PFSK-1 (cell line): ENCODE data around the gene FBXO27.

ENCODE experiments used
- FOXP2 ChIP-seq: optimal IDR thresholded peaks from 2 replicates; pipeline ENCODE3; 2011; ENCODE audit warnings: borderline replicate concordance, control low read depth, inconsistent platforms; ENCODE audit not compliant: insufficient read depth; ENCODE audit errors: extremely low read length, extremely low read depth
- POLR2AphosphoS5 ChIP-seq: IDR thresholded peaks from 2 replicates; pipeline ENCODE4 v1.6.1; 2012; ENCODE audit warnings: low read depth, mild to moderate bottlenecking, control low read depth, low read length, moderate library complexity
- SIN3A ChIP-seq: IDR thresholded peaks from 2 replicates; pipeline ENCODE4 v1.6.1; 2012; ENCODE audit warnings: mild to moderate bottlenecking, low read length, moderate library complexity, borderline replicate concordance; ENCODE audit not compliant: insufficient read depth
- TAF1 ChIP-seq: IDR thresholded peaks from 2 replicates; pipeline ENCODE4 v1.6.1; 2012; ENCODE audit warnings: low read length, control low read depth, borderline replicate concordance; ENCODE audit not compliant: insufficient read depth
- TF ChIP-seq, protein P1 (sequence below), 2 experiments: IDR thresholded peaks; 2 replicates each; pipeline versions ENCODE4 v1.6.1 to v1.8.0; 2011 to 2012; ENCODE audit warnings: low read depth in 2 of 2, low read length in 2 of 2, control low read depth in 1 of 2, inconsistent platforms in 1 of 2, mild to moderate bottlenecking in 1 of 2, moderate library complexity in 1 of 2; ENCODE audit not compliant: insufficient read depth in 1 of 2

Gene FBXO27

DNA sequence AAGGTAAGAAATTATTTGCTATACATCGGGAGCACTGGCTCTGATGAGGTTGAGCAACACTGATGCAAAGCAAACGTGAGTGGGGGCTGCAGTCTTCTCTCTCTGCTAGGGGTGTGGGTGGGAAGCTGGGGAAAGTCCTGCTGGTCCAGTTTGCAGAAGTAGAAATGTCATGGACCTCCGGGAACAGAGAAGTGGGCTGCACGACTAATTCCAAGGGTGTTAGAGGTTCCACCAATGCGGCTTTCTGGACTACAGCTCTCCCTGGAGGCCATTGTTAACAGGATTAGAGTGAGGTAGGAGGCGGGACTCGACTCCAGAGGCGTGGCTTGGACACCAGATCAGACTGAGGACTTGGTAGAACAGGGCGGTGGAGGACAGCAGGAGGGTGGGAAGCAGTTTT, 5.7 kb upstream of the FBXO27 start:
- TF ChIP-seq POLR2AphosphoS5 (no peak), FOXP2 (no peak), SIN3A (no peak)

DNA sequence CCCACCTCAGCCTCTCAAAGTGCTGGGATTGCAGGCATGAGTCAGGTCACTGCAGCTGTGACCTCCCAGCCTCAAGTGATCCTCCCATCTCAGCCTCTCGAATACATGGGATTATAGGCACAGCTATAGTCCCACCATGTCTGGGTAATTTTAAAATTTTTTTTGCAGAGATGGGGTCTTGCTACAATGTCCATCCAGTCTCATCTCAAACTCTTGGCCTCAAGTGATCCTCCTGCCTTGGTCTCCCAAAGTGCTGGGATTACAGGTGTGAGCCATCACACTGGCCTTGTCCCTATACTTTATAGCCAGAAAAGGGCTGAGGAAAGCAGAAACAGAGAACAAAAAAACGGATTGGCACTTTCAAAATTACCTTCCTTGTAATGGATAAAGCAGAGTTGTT, 4.8 kb upstream of the FBXO27 start:
- TF ChIP-seq POLR2AphosphoS5: no peak
- no peak for TF ChIP-seq SIN3A

DNA sequence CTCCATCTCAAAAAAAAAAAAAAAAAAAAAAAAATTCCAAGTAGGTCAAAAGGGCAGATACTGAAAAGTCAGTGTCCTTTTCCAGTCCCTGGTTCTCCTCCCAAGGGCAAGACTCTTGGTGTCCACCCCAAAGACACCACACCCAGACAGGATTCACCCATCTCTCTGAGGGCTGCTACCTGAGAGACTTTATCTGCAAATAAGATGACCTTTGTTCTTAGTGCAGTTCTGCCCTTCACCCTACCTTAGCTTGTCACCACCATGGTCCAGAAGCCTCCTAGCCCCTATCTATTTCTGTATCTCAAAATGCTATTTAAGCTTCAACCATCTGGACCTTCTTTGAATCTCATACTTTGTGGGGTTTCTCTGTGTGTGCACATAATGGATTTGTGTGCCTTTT, 4.2 kb upstream of the FBXO27 start:
- TF ChIP-seq, protein P1, sequence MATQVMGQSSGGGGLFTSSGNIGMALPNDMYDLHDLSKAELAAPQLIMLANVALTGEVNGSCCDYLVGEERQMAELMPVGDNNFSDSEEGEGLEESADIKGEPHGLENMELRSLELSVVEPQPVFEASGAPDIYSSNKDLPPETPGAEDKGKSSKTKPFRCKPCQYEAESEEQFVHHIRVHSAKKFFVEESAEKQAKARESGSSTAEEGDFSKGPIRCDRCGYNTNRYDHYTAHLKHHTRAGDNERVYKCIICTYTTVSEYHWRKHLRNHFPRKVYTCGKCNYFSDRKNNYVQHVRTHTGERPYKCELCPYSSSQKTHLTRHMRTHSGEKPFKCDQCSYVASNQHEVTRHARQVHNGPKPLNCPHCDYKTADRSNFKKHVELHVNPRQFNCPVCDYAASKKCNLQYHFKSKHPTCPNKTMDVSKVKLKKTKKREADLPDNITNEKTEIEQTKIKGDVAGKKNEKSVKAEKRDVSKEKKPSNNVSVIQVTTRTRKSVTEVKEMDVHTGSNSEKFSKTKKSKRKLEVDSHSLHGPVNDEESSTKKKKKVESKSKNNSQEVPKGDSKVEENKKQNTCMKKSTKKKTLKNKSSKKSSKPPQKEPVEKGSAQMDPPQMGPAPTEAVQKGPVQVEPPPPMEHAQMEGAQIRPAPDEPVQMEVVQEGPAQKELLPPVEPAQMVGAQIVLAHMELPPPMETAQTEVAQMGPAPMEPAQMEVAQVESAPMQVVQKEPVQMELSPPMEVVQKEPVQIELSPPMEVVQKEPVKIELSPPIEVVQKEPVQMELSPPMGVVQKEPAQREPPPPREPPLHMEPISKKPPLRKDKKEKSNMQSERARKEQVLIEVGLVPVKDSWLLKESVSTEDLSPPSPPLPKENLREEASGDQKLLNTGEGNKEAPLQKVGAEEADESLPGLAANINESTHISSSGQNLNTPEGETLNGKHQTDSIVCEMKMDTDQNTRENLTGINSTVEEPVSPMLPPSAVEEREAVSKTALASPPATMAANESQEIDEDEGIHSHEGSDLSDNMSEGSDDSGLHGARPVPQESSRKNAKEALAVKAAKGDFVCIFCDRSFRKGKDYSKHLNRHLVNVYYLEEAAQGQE (IDR thresholded peaks at IDR 0.05; ENCODE audit: insufficient read depth in 1 of 2, low read depth in 2 of 2, low read length in 2 of 2): no peak
- no peak for TF ChIP-seq TAF1
- no peak for TF ChIP-seq FOXP2
- TF ChIP-seq SIN3A: no peak
- no peak for TF ChIP-seq POLR2AphosphoS5

DNA sequence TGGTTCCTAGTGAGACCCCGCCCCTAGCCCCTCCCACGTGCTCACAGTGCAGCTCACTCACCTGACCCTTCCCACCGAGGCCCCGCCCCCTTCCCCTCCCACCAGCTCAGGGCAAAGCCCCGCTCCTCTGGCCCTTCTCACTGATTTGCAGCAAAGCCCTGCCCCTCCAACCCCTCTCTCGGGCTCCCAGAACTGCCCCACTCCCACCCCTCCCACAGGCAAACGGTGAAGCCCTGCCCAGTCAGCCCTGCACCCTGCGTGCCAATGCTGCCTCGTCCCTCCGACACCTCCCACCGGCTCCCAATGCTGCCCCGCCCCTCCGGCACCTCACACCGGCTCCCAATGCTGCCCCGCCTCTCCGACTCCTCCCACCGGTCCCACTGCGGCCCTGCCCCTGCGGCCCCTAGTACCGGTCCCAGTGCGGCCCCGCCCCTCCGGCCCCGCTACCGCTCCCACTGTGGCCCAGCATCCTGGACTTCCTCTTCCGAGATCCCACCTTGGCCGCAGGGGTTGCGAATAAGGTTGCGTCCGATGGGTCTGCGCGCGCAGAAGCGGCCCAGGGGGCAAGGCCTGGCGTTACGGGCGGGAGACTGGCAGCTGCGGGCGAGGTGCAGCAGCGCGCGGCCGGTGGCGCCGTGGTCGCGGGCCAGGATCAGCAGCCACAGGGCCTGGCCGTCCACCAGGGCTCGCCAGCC, 834 bp downstream of the FBXO27 start:
- no peak for TF ChIP-seq SIN3A
- no peak for TF ChIP-seq POLR2AphosphoS5
- no peak for TF ChIP-seq FOXP2
- TF ChIP-seq, protein P1 (IDR thresholded peaks at IDR 0.05; ENCODE audit: insufficient read depth in 1 of 2, low read depth in 2 of 2, low read length in 2 of 2): no peak
- TF ChIP-seq TAF1: no peak

DNA sequence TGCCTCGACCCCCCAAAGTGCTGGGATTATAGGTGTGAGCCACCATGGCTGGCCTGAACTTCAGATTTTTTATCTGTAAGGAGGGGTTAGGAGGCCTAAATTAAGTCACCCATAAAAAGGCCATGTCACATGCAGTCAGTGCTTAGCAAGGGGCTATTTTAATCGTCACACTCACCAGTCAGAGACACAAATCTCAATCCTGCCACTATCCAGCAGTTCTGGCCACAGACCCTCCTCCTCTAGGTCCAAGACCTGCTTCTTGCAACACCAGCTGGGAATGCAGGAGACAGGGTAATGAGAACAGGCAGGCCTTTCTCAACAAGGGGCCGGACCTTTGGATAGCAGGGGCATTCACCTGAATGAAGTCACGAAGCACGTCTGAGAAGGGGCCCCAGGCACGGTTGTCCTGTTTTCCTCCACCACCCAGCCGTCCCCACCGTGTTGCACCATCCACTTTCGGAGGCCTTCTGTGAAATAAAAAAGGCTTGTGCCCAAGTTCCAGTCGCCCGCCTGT, 1.4 kb downstream of the FBXO27 start:
- TF ChIP-seq POLR2AphosphoS5 (no peak), FOXP2 (no peak), SIN3A (no peak), TAF1 (no peak)
- TF ChIP-seq, protein P1 (IDR thresholded peaks at IDR 0.05; ENCODE audit: insufficient read depth in 1 of 2, low read depth in 2 of 2, low read length in 2 of 2): no peak

DNA sequence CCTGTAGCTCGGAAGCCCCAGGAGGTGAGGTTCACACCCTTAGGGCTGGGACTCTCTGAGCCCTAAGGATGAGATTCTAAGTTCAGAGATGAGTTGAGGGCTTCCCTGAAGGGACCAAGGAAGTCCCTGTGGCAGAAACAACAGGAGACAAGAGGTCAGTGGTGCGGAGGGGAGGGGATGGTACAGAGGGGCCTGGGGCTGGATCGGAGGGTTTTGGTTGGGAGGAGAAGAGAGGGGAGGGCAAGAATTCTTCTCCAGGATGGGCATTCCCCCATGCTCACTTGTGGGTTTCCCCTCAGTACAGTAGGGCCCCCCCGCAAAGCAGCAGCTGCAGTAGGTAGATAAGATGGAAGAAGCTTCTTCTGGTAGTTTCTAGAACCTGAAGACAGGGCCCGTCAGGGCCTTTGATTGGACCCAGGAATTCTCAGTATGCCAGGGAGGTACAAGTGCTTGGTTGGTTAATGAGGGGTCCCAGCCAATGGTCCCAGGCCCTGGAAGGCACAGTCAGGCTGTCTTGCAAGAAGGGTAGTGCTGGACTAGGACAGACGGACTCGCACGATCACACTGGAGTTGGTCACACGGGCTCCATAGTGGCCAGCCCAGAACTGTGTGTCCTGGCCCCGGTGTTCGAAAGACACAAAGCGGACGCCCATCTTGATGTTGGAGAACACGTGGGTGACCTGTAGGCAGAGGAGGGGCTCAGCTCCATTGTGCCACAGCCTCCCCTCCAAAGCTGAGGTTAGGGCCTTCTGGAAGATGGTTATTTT, 7.3 kb downstream of the FBXO27 start:
- TF ChIP-seq TAF1 (no peak), POLR2AphosphoS5 (no peak)
